ENCODE measurements around the gene NSMCE4A.

DNA sequence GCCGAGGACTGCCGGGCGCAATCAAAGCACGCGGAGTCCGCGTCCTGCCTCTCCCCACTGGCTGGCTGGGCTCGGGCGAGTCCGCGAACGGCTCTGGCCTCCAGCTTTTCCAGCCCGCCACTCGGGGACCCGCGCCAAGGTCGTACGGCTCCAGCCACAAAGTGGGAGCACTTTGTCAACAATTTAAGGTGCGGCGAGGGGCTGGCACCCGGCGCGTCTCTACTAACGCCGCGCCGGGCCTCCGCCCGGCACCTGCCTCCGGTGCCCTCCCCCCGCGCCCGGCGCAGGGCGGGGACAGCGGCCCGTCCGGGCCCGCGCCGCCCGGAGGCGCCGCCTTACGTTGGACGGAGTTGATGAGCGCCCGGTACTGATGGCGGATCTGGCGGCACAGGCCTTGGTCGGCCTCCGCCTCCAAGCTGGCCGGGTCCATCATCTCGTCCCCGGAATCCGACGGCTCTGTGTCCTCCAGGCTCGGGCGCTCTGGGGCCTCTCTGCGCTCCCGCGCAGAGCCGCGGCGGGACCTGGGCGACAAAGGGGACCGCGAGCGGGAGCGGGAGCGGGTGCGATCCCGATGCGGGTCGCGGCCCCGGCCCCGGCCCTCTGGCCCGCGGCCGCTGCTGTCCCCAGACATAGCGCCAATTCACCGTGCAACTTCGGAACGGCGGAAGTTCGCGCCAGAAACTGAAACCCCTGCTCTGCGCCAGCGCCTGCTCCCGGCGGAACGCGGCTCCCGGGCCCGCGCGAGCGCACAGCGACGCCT, at the start of gene NSMCE4A:
- TF ChIP-seq EZH2 (IDR thresholded peaks at IDR 0.05; ENCODE audit: insufficient read depth, poor library complexity, severe bottlenecking) (no peak), EZH2phosphoT487 (IDR thresholded peaks at IDR 0.05; ENCODE audit: insufficient read depth, low read depth) (no peak)
